ENCODE results near the gene CYP19A1.
"Not testable (repeated sequence)": the region's sequence is repeated elsewhere in the genome, so short reads cannot be mapped to it uniquely, and the experiment has no call there.

The CYP19A1 gene

DNA sequence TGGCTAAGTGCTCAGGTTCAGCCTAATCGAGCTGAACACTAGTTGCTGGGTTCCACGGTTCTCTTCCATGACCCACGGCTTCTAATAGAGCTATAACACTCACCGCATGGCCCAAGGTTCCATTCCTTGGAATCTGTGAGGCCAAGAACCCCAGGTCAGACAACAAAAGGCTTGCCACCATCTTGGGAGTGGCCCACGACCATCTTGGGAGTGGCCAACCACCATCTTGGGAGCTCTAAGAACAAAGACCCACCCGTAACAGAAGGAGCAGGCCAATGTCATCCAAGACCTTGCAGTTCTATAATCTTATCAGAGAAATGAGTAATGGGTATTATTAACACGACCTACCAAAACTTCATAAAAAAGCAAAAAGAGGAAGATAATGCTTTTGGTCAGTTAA is 77.3 kb downstream of the CYP19A1 start:
- DNase-seq (ENCODE audit: low read depth): not testable (repeated sequence)

DNA sequence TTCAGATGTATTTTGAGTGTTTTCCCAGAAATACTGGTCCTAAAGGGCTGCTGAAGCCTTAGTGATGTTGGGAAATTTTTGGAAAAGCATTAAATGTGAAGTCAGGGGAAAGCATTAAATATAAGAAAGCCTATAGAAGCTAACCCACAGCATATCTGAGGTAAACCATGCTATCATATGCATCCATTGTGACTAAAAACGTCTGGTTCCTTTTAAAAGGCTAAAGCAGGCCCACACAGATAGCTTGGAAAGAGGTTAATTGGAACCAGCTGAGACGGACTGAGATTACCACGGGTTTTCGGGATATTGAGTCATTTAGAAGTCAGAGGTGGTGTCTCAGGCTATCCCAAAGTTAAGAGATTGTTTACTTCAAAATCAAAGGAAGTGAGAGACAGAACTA is 78.2 kb downstream of the CYP19A1 start:
- peak; percentile 75 for DNase-seq (ENCODE audit: low read depth)

DNA sequence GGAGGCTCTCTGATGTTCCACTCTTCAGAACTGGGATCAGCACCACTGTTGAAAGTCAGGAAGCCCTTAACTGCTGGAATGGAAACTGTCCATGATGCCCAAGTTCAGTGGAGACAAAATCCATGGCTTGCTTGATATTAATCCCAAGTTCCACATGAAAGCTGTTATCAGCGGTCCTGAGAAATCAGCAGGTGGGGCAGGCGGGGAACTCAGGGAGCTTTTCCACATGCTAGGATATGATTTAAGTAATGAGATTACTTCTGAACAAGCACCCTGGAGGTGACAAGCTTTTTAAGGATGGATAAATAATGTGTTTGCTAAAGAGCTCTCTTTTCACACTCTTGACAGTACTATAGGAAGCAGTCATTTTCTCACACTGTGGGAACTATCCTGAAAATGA is 82.9 kb downstream of the CYP19A1 start:
- no peak for DNase-seq (ENCODE audit: low read depth)

DNA sequence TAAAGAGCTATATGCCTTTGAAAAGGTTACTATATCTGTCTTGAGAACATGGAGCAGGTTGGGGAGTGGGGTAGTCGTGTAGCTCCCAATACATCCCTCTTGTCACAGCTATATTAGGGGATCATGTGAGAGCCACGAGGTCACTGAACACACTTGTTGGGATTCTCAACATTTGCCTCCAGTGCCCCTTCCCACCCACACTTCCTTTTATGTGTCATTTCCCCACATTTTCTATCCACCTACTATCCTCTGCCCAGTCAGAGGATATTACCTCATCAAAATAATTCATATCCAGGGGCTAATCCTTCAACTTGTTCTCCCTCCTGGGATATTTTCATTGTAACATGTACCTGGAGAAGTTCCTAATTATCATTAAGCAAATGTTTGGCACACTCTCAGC is 85.0 kb downstream of the CYP19A1 start:
- DNase-seq (ENCODE audit: low read depth): no peak

DNA sequence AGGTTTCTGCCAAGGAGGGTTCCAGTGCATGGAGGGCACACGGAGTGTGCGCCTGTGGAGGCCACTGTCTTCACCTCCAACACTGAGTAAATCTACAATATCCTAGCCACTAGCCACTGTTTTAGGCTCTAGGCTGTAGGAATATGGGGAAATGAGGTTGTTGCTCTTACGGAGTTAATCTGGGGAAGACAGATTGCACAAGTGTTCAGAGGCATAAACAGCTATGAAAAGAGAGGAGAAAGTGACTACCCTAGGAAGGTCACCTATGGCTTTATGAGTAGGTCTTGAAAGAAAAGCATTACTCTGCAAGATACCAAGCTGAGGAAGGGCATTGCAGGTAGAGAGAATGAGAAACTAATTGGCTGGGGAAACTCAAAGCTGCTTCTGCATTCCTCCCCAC is 85.7 kb downstream of the CYP19A1 start:
- DNase-seq (ENCODE audit: low read depth): no peak

DNA sequence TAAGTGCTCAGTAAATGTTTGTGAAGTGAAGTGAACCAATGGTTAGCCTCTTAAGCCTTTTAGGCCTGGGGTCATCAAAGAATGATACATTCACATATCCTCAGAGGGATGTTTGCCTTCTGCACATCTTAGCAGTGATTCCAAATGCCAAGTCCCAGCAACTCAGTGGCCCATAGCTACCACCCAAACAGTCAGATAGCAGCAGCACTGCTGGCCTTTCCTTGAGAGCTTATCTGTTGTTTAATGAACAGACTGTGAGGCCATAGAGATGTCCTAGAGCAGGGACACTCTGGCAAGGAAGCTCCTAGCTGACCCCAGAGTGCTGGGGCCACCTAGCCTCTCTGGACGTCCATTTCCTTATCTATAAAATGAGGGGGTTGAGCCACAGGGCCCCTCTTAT is 86.8 kb downstream of the CYP19A1 start:
- DNase-seq (ENCODE audit: low read depth): no peak

DNA sequence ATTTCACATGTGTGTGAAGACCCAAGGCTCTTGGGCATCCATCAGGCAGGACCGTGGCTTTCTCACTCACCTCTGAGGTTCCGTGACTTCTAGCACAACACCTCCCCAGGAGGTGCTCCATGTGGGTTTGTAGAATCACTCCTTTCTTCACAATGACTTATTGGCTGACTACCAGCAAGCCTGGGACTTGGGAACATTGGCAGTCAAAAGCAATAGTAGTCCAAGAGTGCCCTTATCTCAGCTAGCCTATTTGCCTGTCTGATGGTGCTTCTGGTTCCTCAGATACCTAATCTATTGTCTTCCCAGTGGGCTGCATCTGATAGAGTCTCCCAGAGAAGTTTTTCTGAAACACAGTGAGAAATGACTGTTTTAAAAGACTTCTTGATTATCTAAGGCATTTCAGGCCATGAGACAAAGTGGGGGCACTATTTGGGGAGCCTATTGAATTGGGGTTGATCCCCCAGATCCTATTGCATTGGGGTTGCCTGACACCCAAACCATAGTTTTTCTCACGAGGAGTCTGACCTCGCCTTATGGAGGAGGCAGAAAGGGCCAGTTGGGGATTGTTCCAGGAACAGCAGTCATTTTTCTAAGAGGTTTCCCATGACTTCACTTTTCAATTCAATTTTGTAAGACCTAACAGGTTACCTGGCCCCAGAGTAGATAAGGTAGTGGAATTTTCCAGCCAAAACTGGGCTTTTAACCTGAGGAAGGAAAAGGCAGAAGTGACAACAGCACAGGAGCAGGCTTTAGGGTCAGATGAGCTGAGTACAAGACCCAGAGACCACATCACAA is 88.0 kb downstream of the CYP19A1 start:
- no peak for DNase-seq (ENCODE audit: low read depth)

DNA sequence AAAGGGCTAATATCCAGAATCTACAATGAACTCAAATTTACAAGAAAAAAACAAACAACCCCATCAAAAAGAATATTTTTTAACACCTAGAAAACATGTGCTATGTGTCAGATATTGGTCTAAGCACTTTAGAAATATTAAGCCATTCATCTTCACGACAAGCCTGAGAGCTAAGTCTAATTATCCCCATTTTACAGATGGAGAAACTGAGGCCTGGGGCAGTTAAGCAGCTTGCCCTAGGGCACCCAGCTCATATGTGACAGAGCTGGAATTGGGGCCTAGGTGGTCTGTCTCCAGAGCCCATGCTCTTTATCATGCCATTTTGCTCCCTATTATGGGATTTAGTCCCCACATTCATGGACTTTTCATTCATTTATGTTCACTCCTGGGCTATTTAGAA is 92.8 kb downstream of the CYP19A1 start:
- no peak for DNase-seq (ENCODE audit: low read depth)

DNA sequence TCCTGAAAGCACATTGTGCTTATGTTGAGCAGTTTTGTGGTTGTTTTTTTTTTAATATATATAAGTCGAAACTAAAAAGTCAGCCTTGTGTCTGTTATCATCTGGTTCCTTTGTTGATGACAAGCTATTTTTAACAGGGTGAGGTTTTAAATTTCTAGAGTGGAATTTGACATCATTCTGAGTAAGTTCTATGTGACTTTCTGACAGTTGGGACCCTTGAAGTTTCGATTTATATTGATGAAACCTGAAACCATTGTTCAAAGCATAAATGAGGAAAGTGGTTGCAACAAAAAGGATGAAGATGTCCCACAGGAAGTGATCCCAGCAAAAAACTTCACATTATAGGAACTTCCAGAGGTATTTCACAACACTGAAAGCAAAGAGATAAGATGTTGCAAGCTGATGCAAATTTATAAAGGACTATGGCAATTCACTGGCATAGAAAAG is 94.0 kb downstream of the CYP19A1 start:
- no peak for DNase-seq (ENCODE audit: low read depth)

DNA sequence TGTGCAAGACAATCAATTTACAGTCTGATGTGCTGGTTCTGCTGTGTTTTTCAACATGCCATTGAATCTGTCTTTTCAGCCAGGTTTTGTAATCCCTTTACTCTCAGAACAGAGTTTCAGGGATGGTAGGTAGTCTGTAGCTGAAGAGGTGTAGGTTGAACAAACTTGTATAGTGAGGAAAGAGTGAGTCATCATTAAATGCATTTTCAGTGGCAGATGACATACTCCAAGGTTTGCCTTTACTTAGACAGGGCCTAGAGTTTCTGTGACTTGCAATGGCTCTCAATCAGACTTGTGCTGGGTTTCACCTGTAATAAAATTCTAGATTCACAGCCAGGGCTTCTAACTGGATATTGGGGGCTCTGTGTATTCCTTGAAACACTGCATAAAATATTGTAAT is 94.6 kb downstream of the CYP19A1 start:
- no peak for DNase-seq (ENCODE audit: low read depth)

DNA sequence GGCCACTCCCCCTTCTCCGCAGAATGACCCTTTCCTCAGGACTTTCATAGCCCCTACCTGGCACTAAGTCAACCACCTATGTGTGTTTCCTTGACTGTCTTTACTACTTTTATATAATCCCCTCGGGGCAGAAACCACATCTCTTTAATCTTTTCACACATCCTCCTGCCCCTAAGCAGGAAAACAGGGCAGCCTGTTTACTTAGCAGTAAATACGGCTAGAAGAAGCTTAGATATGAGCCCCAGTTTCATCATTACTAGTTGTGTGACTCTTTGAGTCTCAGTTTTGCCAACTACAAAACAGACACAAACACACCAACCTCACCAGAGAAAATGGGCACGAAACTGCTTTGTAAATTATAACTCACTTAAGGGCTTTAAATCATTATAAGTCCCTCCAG is 98.3 kb downstream of the CYP19A1 start:
- no peak for DNase-seq (ENCODE audit: low read depth)

DNA sequence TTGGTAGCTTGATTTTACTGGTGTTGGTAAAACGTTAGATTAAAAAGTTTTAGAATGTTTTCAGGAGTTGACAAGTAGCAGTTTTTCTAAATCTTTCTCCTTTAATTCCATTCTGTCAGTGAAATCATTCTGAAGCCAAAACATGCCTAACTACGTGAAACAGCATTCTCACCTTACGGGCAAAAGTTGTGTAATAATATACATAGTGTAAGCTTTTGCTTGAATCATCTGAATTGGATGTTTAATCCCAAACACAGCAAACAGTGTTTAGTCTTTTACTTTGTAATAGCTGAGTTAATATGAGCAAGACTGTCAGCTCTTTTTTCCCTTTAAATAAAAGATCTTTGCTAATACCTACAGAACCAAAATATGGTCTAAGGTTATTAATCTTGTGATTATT is 100.6 kb downstream of the CYP19A1 start:
- DNase-seq (ENCODE audit: low read depth): no peak

DNA sequence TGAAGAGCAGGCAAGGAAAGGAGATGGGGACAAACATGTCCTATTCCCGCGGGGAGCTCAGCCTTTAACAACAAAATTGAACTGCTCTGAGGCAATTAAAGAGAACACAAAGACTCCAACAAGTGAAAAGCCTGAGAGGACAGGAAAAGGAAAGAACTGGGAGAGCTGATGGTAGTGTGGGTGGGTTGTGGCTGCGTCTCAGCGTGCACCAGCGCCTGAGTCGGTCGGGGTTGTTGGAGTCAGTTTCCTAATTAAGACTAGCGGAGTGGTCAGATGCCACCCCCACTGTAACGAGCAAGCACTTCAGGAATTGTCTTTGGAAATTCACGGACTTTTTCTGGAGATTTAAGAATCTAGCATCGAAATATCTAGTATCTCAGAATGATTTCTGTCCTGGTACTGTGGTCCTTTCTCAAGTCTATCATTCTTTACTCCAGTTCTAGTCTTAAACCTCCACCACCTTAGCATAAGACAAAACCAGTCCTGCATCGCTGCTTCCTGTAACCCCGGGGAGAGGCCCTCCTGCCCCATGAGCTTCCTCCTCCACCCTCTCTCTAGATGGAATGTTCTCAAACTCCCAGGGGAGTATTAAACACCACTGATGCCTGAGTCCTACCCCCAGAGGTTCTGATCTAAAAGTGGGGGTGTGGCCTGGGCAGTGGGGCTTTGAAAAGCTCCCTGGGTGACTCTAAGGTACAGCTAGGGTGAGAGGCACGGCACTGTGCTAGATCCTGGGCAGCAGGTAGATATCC is 104.0 kb downstream of the CYP19A1 start:
- DNase-seq (ENCODE audit: low read depth): no peak

DNA sequence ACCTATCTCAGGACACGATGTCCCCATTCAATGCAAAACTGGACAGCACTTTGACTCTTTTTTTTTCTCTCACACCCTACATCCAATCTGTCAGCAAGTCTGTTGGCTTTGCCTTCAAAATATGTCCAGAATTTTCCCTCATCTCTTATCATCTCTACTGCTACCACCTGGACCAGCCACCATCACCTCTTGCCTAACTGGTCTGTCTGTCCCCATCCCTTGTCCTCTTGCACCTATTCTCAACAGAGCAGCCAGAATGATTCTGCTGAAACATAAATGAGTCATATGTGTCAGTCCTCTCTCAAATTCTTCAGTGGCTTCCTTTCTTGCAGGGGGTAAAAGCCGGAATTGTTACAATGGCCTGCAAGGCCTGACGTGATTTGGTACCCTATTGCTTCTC is 105.8 kb downstream of the CYP19A1 start:
- DNase-seq (ENCODE audit: low read depth): peak; percentile 27

DNA sequence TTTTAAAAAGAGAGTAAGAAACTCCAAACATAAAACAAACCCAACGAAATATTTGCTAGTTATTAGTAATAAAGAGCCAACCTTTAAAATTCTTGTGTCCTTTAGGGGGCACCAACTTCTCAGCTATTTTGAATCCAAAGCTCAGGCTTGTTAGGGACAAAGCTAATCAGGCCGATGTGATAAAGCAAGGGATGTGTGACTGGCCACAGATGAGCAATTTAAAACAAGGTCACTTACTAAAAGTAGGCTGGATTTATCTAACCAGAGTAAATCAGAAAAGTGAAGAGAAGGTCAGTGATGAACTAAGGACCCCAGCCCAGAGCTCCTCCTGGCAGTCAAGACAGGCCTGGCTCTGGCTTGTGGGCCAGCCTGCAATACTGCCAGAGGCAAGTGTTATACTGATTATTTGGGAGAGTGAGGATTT is 108.5 kb downstream of the CYP19A1 start:
- DNase-seq (ENCODE audit: low read depth): peak; percentile 56

DNA sequence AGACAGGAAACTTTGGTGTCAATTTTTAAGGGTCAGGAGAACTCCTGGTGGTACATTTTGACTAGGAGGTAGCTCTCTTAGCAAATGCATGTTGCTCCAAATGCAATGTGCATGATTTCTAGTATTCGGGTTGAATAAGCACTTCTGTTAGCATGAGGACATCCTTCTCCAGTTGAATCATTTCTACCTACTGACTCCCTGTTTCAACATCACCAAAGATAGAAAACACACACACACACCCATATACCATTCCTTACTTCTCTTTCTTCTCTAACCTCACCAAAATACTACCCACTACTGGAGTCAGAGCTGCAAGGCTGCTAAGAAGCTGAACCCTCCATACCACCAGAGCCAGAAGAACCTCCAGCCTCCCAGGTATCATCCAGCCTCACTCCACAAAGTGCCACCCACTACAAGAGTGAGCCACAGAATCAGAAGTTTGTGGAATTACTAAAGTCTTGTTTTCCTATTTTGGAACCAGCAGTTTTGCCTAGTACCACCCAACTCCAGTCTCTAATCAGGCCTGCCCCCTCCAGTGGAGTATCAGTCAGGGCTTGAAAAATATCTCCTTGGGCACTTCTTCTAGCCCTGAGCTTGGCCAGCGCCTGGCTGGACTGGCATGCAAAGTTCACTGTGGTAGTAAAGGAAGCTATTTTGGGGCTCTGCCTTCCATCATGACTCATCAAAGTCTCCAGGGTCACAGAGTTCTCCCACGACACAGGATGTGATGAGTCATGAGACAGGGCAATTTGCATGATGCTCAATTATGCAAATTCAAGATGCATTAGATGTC is 110.3 kb downstream of the CYP19A1 start:
- DNase-seq (ENCODE audit: low read depth): peak; percentile 96

DNA sequence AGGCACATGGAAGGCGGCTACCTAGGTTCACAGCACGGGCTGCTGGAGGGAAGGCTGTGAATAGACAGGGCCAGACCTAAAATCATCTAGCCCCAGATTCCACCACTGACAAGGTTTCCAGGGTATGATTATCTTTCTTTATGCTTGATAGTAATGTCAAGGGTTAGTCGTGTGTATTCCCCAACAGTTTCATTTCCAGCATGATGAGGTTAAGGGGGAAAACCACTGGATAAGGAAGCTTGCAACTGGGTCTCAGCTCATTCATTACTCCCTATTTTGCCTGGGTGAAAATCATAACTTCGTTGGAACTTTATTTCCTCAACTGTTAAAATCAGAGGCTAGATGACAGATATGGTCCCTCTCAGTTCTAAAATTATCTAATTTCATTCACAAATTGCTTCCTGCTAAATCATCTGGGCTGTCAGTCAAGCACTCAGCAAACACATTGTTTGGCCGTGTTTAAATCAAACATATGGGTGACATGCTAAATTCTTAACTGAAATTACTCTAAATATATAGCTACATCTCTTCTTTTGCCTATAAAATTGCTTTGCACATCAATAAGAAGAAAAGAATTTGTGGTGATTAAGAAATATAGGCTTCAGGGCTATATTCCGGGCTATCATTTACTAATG is 111.7 kb downstream of the CYP19A1 start:
- DNase-seq (ENCODE audit: low read depth): no peak

DNA sequence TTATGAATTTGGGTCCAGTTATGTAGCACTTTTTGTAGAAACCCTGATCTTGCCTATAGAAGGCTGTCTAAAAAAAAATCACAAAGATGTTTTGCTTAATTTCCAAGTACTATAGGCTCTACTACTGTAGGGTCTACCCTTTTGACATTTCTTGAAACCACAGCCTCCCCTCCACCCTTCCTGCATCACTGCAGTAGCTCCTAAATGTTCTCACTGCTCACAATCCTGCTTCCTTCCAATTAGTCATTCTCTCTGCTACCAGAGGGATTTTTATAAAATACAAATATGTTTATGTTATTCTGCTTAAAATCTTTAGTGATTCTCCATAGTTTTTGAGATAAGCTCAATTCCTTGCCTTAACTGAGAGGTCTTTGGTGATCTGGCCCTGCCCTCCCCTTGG is 114.0 kb downstream of the CYP19A1 start:
- DNase-seq (ENCODE audit: low read depth): peak; percentile 67

DNA sequence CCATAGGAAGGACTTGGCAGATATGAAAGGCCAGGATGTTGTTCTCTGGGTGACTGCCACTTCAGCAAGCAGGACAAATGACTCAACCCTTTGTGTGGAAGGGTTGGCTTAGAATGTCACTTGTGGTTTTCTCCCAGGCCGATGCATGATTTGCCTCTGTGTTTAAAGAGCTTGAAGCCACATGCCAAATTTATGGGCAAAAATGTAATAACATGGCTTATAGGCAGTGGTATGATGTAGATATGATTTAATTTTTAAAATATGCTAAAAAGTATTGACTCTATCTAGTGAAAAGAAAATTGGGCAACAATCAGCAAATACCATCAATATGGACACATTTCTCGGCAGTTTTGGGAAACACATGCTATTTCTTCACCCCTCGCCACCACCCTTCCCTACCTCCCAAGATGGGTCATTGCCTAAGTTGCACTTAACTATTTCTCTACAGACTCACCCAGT is 114.6 kb downstream of the CYP19A1 start:
- peak; percentile 97 for DNase-seq (ENCODE audit: low read depth)

DNA sequence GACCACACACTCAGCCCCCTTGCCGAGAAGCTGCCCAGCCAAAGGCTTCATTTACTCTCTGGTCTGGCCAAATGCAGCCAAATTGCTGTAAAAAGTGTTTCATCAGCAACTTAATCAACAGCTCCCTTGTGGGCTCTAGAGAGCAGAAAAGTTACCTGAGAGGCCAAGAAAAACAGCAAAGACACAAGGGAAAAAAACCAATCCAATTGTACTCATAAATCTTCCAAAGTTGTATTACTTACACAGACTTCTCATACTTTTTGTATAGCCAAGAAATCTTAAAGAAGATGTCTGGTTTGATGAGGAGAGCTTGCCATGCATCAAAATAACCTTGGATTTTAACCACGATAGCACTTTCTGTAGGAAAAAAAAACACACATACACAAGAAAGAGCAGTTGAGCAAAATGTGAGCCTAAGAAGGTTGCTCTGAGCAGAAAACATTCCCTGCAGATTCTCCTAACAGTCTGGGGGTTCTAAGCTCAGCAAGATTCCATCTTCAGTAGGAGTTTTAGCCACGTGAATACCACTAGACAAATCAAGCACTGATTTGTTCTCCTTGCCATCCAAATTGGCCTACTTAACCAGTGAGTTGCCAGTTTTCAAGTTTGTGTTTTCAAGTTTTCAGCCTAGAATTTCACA is 120.0 kb downstream of the CYP19A1 start:
- DNase-seq (ENCODE audit: low read depth): no peak

DNA sequence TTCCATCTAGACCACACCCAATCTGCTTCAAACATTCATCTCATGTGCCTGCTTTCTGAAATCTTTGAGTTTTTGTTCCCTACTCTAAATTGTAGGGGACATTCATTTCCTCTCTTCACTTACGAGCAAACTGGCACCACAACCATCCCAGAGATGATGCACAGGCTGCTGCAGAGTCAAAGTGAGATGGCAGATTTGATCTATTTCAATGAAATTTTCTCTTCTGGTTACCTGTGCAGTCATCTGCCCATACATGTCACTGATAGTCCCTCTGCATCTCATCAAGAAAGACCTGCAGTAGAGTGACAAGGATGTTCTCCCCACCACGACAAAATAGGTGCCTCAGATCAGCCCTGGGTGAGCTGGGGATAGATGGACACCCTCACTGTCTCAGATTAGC is 125.5 kb downstream of the CYP19A1 start:
- no peak for DNase-seq (ENCODE audit: low read depth)

DNA sequence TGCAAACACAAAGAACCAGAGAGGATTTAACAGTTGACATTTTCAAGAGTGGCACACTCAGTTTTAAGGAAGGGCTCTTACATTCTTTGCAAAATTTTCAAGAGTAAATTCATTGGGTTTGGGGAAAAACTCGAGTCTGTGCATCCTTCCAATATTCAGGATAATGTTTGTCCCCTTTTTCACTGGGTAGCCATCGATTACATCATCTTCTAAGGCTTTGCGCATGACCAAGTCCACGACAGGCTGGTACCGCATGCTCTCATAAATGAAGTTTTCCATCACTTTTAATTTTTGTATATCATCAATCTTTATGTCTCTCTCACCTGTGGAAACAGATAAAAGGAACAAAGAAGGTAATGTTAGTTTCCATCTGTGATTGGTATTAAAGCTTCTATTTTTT is 126.2 kb downstream of the CYP19A1 start:
- no peak for DNase-seq (ENCODE audit: low read depth)
